ENCODE measurements around the gene ACVR1C. TPM values are rescaled to one million over a fixed set of nuclear protein-coding genes. Genes with fewer than 3 reads are reported as not detected.

Gene ACVR1C
- total RNA-seq, 1 donor from 2014 or later: 1.7 TPM

- Histone ChIP-seq H3K9me3 (peaks cover 7% of the 10 kb centered on the region), H3K27ac (no peak overlapping the region), H3K4me1 (no peaks in the 10 kb centered on the region), H3K27me3 (ENCODE audit: low read depth) (no peaks in the 10 kb centered on the region), H3K36me3 (no peaks in the 10 kb centered on the region), H3K4me3 (no peak overlapping the region)
- ATAC-seq (no peak), DNase-seq (no peak)
- TF ChIP-seq, protein P1, sequence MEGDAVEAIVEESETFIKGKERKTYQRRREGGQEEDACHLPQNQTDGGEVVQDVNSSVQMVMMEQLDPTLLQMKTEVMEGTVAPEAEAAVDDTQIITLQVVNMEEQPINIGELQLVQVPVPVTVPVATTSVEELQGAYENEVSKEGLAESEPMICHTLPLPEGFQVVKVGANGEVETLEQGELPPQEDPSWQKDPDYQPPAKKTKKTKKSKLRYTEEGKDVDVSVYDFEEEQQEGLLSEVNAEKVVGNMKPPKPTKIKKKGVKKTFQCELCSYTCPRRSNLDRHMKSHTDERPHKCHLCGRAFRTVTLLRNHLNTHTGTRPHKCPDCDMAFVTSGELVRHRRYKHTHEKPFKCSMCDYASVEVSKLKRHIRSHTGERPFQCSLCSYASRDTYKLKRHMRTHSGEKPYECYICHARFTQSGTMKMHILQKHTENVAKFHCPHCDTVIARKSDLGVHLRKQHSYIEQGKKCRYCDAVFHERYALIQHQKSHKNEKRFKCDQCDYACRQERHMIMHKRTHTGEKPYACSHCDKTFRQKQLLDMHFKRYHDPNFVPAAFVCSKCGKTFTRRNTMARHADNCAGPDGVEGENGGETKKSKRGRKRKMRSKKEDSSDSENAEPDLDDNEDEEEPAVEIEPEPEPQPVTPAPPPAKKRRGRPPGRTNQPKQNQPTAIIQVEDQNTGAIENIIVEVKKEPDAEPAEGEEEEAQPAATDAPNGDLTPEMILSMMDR (IDR thresholded peaks at IDR 0.05): no peak
- intact Hi-C loops (cut with DNase I): no loop called here
Observed at GRCh38 chr2:157559461-157559860, 69.2 kb downstream of the ACVR1C start.

- Histone ChIP-seq H3K9me3 (peaks cover 6% of the 10 kb centered on the region), H3K27me3 (ENCODE audit: low read depth) (no peaks in the 10 kb centered on the region), H3K4me1 (no peaks in the 10 kb centered on the region), H3K36me3 (no peaks in the 10 kb centered on the region), H3K4me3 (no peak overlapping the region), H3K27ac (no peak overlapping the region)
- ATAC-seq (no peak), DNase-seq (no peak)
- TF ChIP-seq, protein P1 (IDR thresholded peaks at IDR 0.05): no peak
- intact Hi-C loops (cut with DNase I): no loop called here
Observed at GRCh38 chr2:157559061-157559460, 69.6 kb downstream of the ACVR1C start.

- Histone ChIP-seq H3K4me3 (no peak overlapping the region), H3K27me3 (ENCODE audit: low read depth) (no peaks in the 10 kb centered on the region), H3K9me3 (no peaks in the 10 kb centered on the region), H3K27ac (no peak overlapping the region), H3K36me3 (no peaks in the 10 kb centered on the region), H3K4me1 (no peaks in the 10 kb centered on the region)
- intact Hi-C loops (cut with DNase I): no loop called here
- DNase-seq (no peak), ATAC-seq (no peak)
- TF ChIP-seq, protein P1 (IDR thresholded peaks at IDR 0.05): no peak
Observed at GRCh38 chr2:157557770-157558169, 70.9 kb downstream of the ACVR1C start.

DNA sequence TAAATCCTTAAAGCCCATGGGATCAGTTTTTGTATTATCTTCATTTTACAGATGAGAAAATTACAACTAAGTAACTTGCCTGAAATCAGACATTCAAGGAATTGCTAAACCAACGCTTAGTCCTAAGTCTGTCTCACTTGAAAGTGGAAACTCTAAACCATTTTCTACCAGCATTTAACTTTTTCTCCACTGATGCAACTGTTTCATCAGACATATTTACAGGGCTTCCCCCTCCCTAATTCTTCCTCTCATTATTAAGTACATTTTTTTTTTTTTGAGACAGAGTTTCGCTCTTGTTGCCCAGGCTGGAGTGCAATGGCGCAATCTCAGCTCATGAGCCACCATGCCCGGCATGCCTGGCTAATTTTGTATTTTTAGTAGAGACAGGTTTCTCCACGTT, 88.6 kb downstream of the ACVR1C start:
- Histone ChIP-seq H3K4me3 (no peak overlapping the region), H3K27me3 (ENCODE audit: low read depth) (no peaks in the 10 kb centered on the region), H3K9me3 (no peaks in the 10 kb centered on the region), H3K36me3 (no peaks in the 10 kb centered on the region), H3K4me1 (no peaks in the 10 kb centered on the region), H3K27ac (no peak overlapping the region)
- no peak for ATAC-seq
- no peak for DNase-seq
- TF ChIP-seq, protein P1 (IDR thresholded peaks at IDR 0.05): no peak
- intact Hi-C loops (cut with DNase I): no loop called here

DNA sequence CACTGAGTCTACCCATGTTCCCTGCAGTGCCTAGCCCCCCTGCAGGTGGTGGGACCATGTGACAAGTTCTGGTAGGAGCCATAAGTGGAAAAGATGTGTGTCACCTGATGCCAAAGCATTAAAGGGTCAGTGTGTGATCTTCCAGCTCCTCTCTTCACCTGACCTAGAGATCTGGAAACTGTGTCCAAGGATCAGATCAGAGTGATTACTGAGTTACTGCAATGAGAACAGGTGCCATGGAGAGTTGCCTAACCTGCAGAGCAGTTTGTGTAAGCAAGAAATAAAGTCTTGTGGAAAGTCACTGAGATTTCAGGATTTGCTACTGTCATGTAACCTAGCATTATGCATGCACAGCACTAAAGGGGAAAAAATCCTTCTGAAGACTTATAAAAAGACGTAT, 90.6 kb downstream of the ACVR1C start:
- TF ChIP-seq, protein P1 (IDR thresholded peaks at IDR 0.05): no peak
- no peak overlapping the region for H3K4me3 ChIP-seq
- no peaks in the 10 kb centered on the region for H3K4me1 ChIP-seq
- no peaks in the 10 kb centered on the region for H3K9me3 ChIP-seq
- no peaks in the 10 kb centered on the region for H3K27me3 ChIP-seq (ENCODE audit: low read depth)
- H3K36me3 ChIP-seq: no peaks in the 10 kb centered on the region
- H3K27ac ChIP-seq: no peak overlapping the region
- ATAC-seq: no peak
- intact Hi-C loops (cut with DNase I): no loop called here
- no peak for DNase-seq

DNA sequence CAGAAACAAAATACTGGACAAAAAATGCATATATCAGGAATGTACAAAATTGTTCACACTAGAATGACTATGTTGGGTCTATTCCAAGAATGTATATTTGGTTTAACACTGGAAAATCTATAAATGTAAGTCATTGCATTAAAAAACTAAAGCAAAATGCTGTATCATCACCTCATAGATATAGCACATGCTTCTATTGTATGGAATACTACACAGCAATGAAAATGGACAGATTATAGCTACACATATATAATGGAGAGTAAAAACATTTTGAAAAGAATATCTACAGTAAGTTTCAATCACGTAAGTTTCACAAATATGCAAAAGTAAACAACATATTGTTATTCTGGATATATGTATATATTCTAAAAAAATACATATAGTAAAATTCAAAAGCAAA, 91.8 kb downstream of the ACVR1C start:
- Histone ChIP-seq H3K4me3 (no peak overlapping the region), H3K9me3 (no peaks in the 10 kb centered on the region), H3K36me3 (no peaks in the 10 kb centered on the region), H3K27me3 (ENCODE audit: low read depth) (no peaks in the 10 kb centered on the region), H3K4me1 (no peaks in the 10 kb centered on the region), H3K27ac (no peak overlapping the region)
- TF ChIP-seq, protein P1 (IDR thresholded peaks at IDR 0.05): no peak
- intact Hi-C loops (cut with DNase I): no loop called here
- ATAC-seq (no peak), DNase-seq (no peak)
